WERI-Rb-1 (cell line): ENCODE measurements around the gene SORBS1.

ENCODE experiments used
- DNase-seq: peaks from one replicate; pipeline ENCODE4 v3.0.0-alpha.2; 2020
- H3K27ac ChIP-seq: fragments of 250-450 bp; sonication (Bioruptor Pico); 2 replicates; pipeline ENCODE4 v1.5.1; 2020; ENCODE audit warnings: mild to moderate bottlenecking, moderate library complexity
- H3K27me3 ChIP-seq: fragments of 250-450 bp; sonication (Bioruptor Pico); 2 replicates; pipeline ENCODE4 v1.5.1; 2021; ENCODE audit warnings: mild to moderate bottlenecking, low read depth, moderate library complexity; ENCODE audit not compliant: insufficient read depth, severe bottlenecking
- H3K36me3 ChIP-seq: fragments of 250-450 bp; sonication (Bioruptor Pico); 2 replicates; pipeline ENCODE4 v1.5.1; 2020; ENCODE audit warnings: mild to moderate bottlenecking, moderate library complexity
- H3K4me3 ChIP-seq: 2 replicates; pipeline ENCODE4 v1.5.1; 2011; ENCODE audit warnings: low read depth, mild to moderate bottlenecking, control low read depth, low read length
- H3K9me3 ChIP-seq: fragments of 250-450 bp; sonication (Bioruptor Pico); 2 replicates; pipeline ENCODE4 v1.5.1; 2021; ENCODE audit warnings: mild to moderate bottlenecking, moderate library complexity; ENCODE audit not compliant: severe bottlenecking
- TF ChIP-seq, protein P1 (sequence below): IDR thresholded peaks from 2 replicates; pipeline ENCODE4 v1.5.1; 2011; ENCODE audit warnings: low read depth, mild to moderate bottlenecking, control low read depth, inconsistent platforms, low read length

Gene SORBS1

GRCh38 chr10:95579292-95579691, 18.1 kb upstream of the SORBS1 start:
- Histone ChIP-seq H3K4me3 (no peak overlapping the region), H3K9me3 (no peaks in the 10 kb centered on the region), H3K27me3 (no peaks in the 10 kb centered on the region), H3K27ac (no peak overlapping the region), H3K36me3 (no peaks in the 10 kb centered on the region)
- TF ChIP-seq, protein P1, sequence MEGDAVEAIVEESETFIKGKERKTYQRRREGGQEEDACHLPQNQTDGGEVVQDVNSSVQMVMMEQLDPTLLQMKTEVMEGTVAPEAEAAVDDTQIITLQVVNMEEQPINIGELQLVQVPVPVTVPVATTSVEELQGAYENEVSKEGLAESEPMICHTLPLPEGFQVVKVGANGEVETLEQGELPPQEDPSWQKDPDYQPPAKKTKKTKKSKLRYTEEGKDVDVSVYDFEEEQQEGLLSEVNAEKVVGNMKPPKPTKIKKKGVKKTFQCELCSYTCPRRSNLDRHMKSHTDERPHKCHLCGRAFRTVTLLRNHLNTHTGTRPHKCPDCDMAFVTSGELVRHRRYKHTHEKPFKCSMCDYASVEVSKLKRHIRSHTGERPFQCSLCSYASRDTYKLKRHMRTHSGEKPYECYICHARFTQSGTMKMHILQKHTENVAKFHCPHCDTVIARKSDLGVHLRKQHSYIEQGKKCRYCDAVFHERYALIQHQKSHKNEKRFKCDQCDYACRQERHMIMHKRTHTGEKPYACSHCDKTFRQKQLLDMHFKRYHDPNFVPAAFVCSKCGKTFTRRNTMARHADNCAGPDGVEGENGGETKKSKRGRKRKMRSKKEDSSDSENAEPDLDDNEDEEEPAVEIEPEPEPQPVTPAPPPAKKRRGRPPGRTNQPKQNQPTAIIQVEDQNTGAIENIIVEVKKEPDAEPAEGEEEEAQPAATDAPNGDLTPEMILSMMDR, result no peak
- no peak for DNase-seq

GRCh38 chr10:95578619-95579018, 17.4 kb upstream of the SORBS1 start:
- Histone ChIP-seq H3K27me3 (no peaks in the 10 kb centered on the region), H3K4me3 (no peak overlapping the region)

DNA sequence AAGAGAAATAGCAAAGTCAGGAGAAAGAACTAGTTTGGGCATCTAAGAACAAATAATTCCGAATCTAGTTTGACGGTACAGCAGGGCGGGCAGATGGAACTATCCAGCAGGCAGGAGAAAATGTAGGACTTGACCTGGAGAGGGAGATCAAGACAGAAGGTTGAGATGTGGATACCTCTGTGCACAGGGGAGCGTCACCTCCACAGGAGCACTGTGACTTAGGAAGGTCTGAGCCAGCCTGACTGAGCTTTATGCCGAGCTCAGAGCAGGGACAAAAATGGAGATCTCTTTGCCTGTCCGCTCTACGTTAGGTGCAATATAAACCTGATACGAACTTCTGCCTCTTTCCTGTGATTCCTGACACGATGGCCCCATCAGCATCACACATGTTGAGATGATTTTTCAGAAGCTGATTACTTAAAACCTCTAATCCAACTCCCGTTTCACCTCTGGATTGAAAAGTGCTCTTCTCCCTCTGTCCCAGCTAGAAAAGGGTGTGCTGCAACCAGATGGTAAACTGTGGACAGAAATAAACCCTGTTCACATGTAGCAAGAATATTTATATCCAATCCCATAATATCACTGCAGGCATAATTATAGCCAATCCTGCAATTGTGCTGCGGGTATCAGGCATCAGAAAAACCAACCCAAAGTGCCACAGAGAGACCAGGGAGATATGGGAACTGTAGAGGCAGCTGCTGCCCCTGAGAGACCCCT, 13.6 kb upstream of the SORBS1 start:
- no peak for DNase-seq
- TF ChIP-seq, protein P1, result no peak

More at GRCh38 chr10:95578619-95579018, 17.4 kb upstream of the SORBS1 start:
- TF ChIP-seq, protein P1, result no peak
- no peaks in the 10 kb centered on the region for H3K9me3 ChIP-seq
- no peaks in the 10 kb centered on the region for H3K36me3 ChIP-seq
- H3K27ac ChIP-seq, result no peak overlapping the region
- no peak for DNase-seq

GRCh38 chr10:95573964-95574604, 12.9 kb upstream of the SORBS1 start:
- Histone ChIP-seq H3K27me3 (no peaks in the 10 kb centered on the region), H3K4me3 (no peak overlapping the region), H3K27ac (no peak overlapping the region), H3K9me3 (no peaks in the 10 kb centered on the region), H3K36me3 (no peaks in the 10 kb centered on the region)
- no peak for DNase-seq
- TF ChIP-seq, protein P1, result no peak

More for the DNA sequence above, 13.6 kb upstream of the SORBS1 start:
- no peak overlapping the region for H3K27ac ChIP-seq
- H3K27me3 ChIP-seq, result no peaks in the 10 kb centered on the region
- no peaks in the 10 kb centered on the region for H3K9me3 ChIP-seq
- no peaks in the 10 kb centered on the region for H3K36me3 ChIP-seq
- H3K4me3 ChIP-seq, result no peak overlapping the region

GRCh38 chr10:95573527-95573926, 12.4 kb upstream of the SORBS1 start:
- no peak for DNase-seq
- H3K36me3 ChIP-seq, result no peaks in the 10 kb centered on the region
- H3K27me3 ChIP-seq, result no peaks in the 10 kb centered on the region
- no peaks in the 10 kb centered on the region for H3K9me3 ChIP-seq
- TF ChIP-seq, protein P1, result no peak
- H3K4me3 ChIP-seq, result no peak overlapping the region
- no peak overlapping the region for H3K27ac ChIP-seq
